COR-L47 (cell line): Measurements from ENCODE around the gene MAGEB18.

ENCODE experiments used
- DNase-seq: peaks from one replicate; lab custom pipeline; 2025; lab: John Stamatoyannopoulos, UW

MAGEB18 gene

DNA sequence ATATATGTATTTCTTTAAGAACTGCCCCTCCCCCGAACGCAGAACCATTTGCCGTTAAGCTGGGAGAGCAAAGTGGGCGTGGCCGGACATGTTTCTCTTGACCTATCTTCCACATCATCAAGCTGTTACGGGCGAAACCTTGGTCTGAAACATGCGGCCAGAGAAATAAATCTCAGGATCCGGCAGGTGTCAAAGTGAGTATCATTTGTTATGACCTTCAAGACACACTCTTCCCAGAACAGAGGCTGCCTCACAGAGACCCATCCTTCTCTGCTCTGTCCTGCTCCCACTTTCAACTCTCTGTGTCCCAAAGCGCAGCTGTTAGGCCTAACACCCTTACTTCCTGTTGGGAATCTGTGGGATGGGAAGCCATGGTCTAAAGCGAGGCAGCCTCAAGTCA, at the start of gene MAGEB18:
Gene MAGEB18 (plus strand): TSS at position 70 of the 400 bp plus-strand sequence. CDS start 643 bp downstream, outside the sequence.
- DNase-seq, result no peak

DNA sequence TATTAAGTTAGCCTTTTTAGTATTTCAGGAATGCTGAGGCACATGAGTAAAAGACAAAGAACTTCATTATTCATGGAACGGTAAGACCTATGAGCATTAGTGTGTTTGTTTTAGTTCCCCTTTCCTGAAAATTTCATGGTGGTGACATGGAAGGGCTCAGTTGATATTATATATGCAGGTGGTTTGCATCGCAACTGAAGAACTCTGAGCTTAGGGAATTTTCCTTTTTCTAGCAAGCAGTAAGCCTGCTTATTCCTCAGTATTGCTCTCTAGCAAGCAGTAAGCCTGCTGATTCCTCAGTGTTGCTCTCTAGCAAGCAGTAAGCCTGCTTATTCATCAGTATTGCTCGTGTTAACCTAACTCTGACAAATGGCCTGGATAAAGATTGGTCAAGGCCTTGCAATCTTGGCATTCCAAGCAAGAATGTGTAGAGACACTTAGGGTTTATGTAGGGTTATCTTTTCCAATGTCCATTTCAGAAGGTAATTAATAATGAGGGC, 37.7 kb upstream of the MAGEB18 start:
- DNase-seq, result no peak

DNA sequence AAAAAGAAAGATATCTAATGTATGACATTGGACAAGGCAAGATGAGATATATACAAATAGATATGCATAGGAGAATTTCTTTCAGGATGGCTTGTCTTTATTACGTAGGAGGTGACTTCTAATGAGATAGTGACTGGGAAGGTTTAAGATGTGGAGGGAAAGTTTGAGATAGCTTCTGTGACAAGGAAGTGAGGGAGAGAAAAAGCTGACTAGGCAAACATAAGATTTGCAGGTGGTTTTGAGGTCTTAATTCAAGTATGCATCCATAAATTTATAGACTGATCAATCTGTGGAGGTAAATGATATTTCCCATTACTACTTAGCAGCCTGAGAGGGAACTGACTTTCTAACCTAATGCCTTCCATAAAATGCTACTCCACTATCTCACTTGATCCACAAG, 29.0 kb upstream of the MAGEB18 start:
- DNase-seq, result no peak

DNA sequence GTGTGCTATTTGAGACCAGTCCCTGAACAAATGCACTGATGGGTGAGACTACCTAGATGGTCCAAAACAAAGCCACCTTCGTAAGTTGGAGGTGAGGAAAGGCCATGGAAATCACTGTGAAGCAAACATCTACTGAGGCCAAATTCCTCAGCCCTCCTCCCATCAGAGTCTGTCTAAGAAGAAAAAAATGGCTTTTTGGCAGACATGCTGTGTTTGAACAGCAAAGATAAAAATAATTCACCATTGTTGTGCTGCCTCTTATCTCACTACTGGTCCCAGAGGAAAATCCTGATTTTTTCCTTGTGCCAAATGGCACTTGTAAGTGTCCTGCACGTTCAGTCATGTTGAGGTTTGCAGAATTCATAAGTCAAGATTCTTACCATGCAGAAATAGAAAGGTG, 7.9 kb downstream of the MAGEB18 start:
- no peak for DNase-seq

DNA sequence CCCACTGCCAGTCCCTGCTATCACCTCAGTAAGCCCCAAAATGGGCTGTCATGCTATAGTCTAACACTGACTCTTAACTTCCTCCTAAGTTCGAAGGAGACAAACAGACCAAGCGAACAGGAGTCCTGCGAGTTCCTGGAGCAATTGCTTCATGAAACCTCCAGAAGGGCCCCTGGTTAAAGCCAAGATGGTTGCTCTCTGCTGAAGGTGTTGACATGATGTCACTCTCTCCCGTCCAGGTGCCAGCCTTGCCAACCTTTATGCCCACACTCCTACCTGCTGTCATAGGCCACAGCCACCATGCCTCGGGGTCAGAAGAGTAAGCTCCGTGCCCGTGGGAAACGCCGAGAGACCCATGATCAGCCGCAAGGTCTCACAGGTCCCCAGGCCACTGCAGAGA, 22.2 kb downstream of the MAGEB18 start, which contains the start of gene MAGEB6B:
Gene MAGEB6B (plus strand): TSS at position 301 of the 400 bp plus-strand sequence. CDS start 0 bp downstream, at position 301.
- no peak for DNase-seq
